CD8-positive, alpha-beta memory T cell (primary cell): ENCODE measurements around the gene TPO. TPM values are rescaled to one million over a fixed set of nuclear protein-coding genes. Genes with fewer than 3 reads are reported as not detected.

Experiments
- CTCF ChIA-PET: fragments of 350-600 bp; sonication (Branson Sonifier 250); formaldehyde crosslinking; loops from one replicate; lab custom pipeline; 2021; ENCODE audit warnings: antibody characterized with exemption; lab: Charles Lee
- POLR2A ChIA-PET: fragments of 350-600 bp; sonication (Branson Sonifier 250); formaldehyde crosslinking; loops from one replicate; lab custom pipeline; 2021; ENCODE audit warnings: antibody characterized with exemption; lab: Charles Lee
- DNase-seq, 5 donors: peaks; one replicate each; pipeline versions ENCODE4 v3.0.0 to v3.0.0-alpha.2; 2020 to 2022; ENCODE audit warnings: mixed read lengths in 1 of 5
- H3K27ac ChIP-seq: one replicate; pipeline ENCODE4 v1.7.0; 2013; ENCODE audit warnings: low read depth, mild to moderate bottlenecking, low read length, moderate library complexity
- H3K27me3 ChIP-seq: 2 replicates; pipeline ENCODE4 v1.7.0; 2013; ENCODE audit warnings: low read length, mild to moderate bottlenecking; ENCODE audit not compliant: insufficient read depth, poor library complexity, severe bottlenecking
- H3K36me3 ChIP-seq: 2 replicates; pipeline ENCODE4 v1.7.0; 2013; ENCODE audit warnings: mild to moderate bottlenecking, low read length, moderate library complexity; ENCODE audit not compliant: insufficient read depth
- H3K4me1 ChIP-seq: 2 replicates; pipeline ENCODE4 v1.7.0; 2013; ENCODE audit warnings: mild to moderate bottlenecking, low read length, moderate library complexity; ENCODE audit not compliant: insufficient read depth
- H3K4me3 ChIP-seq: 2 replicates; pipeline ENCODE4 v1.7.0; 2013; ENCODE audit warnings: mild to moderate bottlenecking, low read length
- H3K9me3 ChIP-seq: 2 replicates; pipeline ENCODE4 v1.7.0; 2013; ENCODE audit warnings: mild to moderate bottlenecking, low read length
- H3K27ac Mint-ChIP-seq, 8 donors: one replicate each; pipeline ENCODE4 v1.8.0; 2020 to 2021; ENCODE audit warnings: mixed read lengths in 8 of 8, mild to moderate bottlenecking in 6 of 8, inconsistent platforms in 3 of 8, moderate library complexity in 3 of 8
- H3K27me3 Mint-ChIP-seq, 2 donors: one replicate each; pipeline ENCODE4 v1.8.0; 2020 to 2021; ENCODE audit warnings: mixed read lengths in 2 of 2, mild to moderate bottlenecking in 1 of 2, moderate library complexity in 1 of 2
- H3K36me3 Mint-ChIP-seq, 3 donors: one replicate each; pipeline ENCODE4 v1.8.0; 2020 to 2021; ENCODE audit warnings: mixed read lengths in 3 of 3, inconsistent platforms in 1 of 3, mild to moderate bottlenecking in 1 of 3
- H3K4me1 Mint-ChIP-seq, 3 donors: one replicate each; pipeline ENCODE4 v1.8.0; 2020 to 2021; ENCODE audit warnings: mixed read lengths in 3 of 3, inconsistent platforms in 1 of 3, mild to moderate bottlenecking in 1 of 3
- H3K4me3 Mint-ChIP-seq, 7 donors: one replicate each; pipeline ENCODE4 v1.8.0; 2020 to 2021; ENCODE audit warnings: mixed read lengths in 7 of 7, mild to moderate bottlenecking in 6 of 7, moderate library complexity in 4 of 7, inconsistent platforms in 2 of 7
- H3K9me3 Mint-ChIP-seq, 5 donors: one replicate each; pipeline ENCODE4 v1.8.0; 2020 to 2022; ENCODE audit warnings: mixed read lengths in 5 of 5, mild to moderate bottlenecking in 3 of 5, moderate library complexity in 2 of 5, inconsistent platforms in 1 of 5
- polyA plus RNA-seq: library from polyadenylated mRNA; unstranded; fragments of 300-500 nt; fragmentation: Illumina TruSeq; gene quantifications from one replicate; pipeline ENCODE4 v1.2.3, GENCODE V29; 2021
- total RNA-seq, 2 experiments: library from RNA; stranded (reverse); gene quantifications; one replicate each; pipeline ENCODE4 v1.2.3, GENCODE V29; 2021

TPO gene
- total and polyA plus RNA-seq, 3 experiments from 2014 or later: 1.8 TPM; not detected in 2

DNA sequence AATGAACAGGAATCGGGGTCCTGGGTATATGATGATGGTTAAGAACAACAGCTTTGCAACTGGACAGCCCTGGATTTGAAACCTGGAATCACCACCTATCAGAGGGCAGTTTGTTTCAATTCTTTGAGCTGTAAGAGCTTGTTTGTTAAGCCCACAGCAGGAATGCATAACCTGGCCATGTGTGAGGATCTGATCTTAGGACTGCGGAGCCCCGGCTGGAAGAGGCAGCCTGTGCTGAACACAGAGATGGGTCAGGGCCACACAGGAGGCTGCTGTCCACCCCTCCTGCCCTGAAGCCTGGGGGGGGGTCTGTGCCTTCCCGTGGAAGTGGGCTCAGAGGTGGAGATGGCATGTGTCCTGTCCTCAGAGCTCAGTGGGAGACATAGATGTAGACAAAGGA is 24.3 kb downstream of the TPO start:
- H3K4me1 ChIP-seq: no peaks in the 10 kb centered on the region
- Mint-ChIP-seq H3K27me3 (peaks cover 0 to 1% of the 10 kb centered on the region in 2 donors), H3K4me1 (no peaks in the 10 kb centered on the region), H3K9me3 (peaks cover 0 to 3% (median 0%) of the 10 kb centered on the region in 5 donors), H3K4me3 (no peak overlapping the region), H3K36me3 (no peaks in the 10 kb centered on the region), H3K27ac (no peak overlapping the region)
- no peaks in the 10 kb centered on the region for H3K9me3 ChIP-seq
- H3K27me3 ChIP-seq: no peaks in the 10 kb centered on the region
- ChIA-PET CTCF (no interaction called here), POLR2A (no interaction called here)
- H3K36me3 ChIP-seq: no peaks in the 10 kb centered on the region
- no peak overlapping the region for H3K27ac ChIP-seq
- no peak overlapping the region for H3K4me3 ChIP-seq
- no peak for DNase-seq

- Mint-ChIP-seq H3K27ac (no peak overlapping the region), H3K36me3 (no peaks in the 10 kb centered on the region), H3K9me3 (peaks cover 0 to 3% (median 0%) of the 10 kb centered on the region in 5 donors), H3K4me1 (no peaks in the 10 kb centered on the region), H3K27me3 (peaks cover 0 to 4% of the 10 kb centered on the region in 2 donors), H3K4me3 (no peak overlapping the region)
- no peak for DNase-seq
- ChIA-PET CTCF (no interaction called here), POLR2A (no interaction called here)
- Histone ChIP-seq H3K27me3 (no peaks in the 10 kb centered on the region), H3K27ac (no peak overlapping the region), H3K9me3 (no peaks in the 10 kb centered on the region), H3K36me3 (no peaks in the 10 kb centered on the region), H3K4me3 (no peak overlapping the region), H3K4me1 (no peaks in the 10 kb centered on the region)
These were observed 25.7 kb downstream of the TPO start for GRCh38 chr2:1438972-1439371.

- no peaks in the 10 kb centered on the region for H3K36me3 Mint-ChIP-seq
- H3K27ac Mint-ChIP-seq: no peak overlapping the region
- H3K4me3 Mint-ChIP-seq: no peak overlapping the region
- H3K9me3 Mint-ChIP-seq: peaks cover 0 to 3% (median 0%) of the 10 kb centered on the region in 5 donors
- CTCF ChIA-PET: no interaction called here
- POLR2A ChIA-PET: no interaction called here
- Histone ChIP-seq H3K4me1 (no peaks in the 10 kb centered on the region), H3K9me3 (no peaks in the 10 kb centered on the region), H3K4me3 (no peak overlapping the region), H3K36me3 (no peaks in the 10 kb centered on the region), H3K27ac (no peak overlapping the region), H3K27me3 (no peaks in the 10 kb centered on the region)
- DNase-seq: no peak
- peaks cover 0 to 4% of the 10 kb centered on the region in 2 donors for H3K27me3 Mint-ChIP-seq
- H3K4me1 Mint-ChIP-seq: no peaks in the 10 kb centered on the region
These were observed 27.3 kb downstream of the TPO start for GRCh38 chr2:1440581-1440980.

DNA sequence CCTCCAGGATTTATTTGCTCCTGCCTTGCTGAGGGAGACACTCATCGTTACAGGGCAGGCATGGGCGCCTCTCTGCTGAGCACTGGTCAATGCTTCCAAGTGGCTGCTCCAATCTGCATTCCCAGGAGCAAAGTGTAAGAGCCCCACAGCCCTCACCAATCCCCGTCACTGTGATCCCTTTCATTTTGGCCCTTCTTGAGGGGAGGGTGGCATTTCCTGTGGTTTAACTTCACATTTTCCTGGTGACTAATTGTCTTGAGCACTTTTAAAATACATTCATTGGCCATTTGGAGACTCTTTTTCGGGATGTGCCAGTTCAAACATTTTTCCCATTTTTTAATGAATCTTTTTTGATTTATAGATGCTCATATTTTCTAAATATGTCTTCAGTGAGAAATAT is 33.0 kb downstream of the TPO start:
- H3K9me3 Mint-ChIP-seq: peaks cover 0 to 2% (median 0%) of the 10 kb centered on the region in 5 donors
- ChIA-PET POLR2A (no interaction called here), CTCF (no interaction called here)

GRCh38 chr2:1448009-1448408 is 34.7 kb downstream of the TPO start:
- H3K27ac ChIP-seq: no peak overlapping the region
- DNase-seq: no peak
- H3K9me3 ChIP-seq: no peaks in the 10 kb centered on the region
- Mint-ChIP-seq H3K27me3 (peaks cover 7 to 33% of the 10 kb centered on the region in 2 donors), H3K36me3 (no peaks in the 10 kb centered on the region), H3K9me3 (no peaks in the 10 kb centered on the region), H3K4me1 (no peaks in the 10 kb centered on the region), H3K4me3 (no peak overlapping the region), H3K27ac (no peak overlapping the region)
- no peaks in the 10 kb centered on the region for H3K4me1 ChIP-seq
- no peak overlapping the region for H3K4me3 ChIP-seq
- H3K36me3 ChIP-seq: no peaks in the 10 kb centered on the region
- no peaks in the 10 kb centered on the region for H3K27me3 ChIP-seq
- ChIA-PET POLR2A (no interaction called here), CTCF (no interaction called here)

More for the DNA sequence above, 33.0 kb downstream of the TPO start:
- Mint-ChIP-seq H3K27me3 (peaks cover 9 to 28% of the 10 kb centered on the region in 2 donors), H3K36me3 (no peaks in the 10 kb centered on the region), H3K4me1 (no peaks in the 10 kb centered on the region), H3K4me3 (no peak overlapping the region), H3K27ac (no peak overlapping the region)
- DNase-seq: no peak
- Histone ChIP-seq H3K9me3 (no peaks in the 10 kb centered on the region), H3K4me3 (no peak overlapping the region), H3K27ac (no peak overlapping the region), H3K27me3 (no peaks in the 10 kb centered on the region), H3K36me3 (no peaks in the 10 kb centered on the region), H3K4me1 (no peaks in the 10 kb centered on the region)

DNA sequence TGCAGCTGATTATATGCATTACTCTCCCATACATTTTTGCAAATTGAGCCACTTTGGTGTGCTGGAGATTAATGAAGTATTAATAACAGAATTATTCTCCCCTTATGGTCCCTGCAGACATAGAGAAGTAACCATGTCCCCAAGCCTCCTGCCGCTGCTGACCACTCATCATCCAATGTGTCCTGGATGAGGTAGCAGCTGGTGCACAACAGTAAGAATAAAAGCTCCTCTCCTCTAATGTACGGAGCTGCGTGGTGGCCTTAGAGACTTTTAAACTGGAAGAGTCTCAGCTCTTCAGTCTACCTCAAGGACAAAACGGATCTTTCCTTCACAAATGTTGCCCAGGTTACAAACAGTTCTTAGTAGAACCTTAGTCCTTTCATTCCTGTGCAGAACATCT is 37.7 kb downstream of the TPO start:
- peaks cover 9 to 33% of the 10 kb centered on the region in 2 donors for H3K27me3 Mint-ChIP-seq
- no peaks in the 10 kb centered on the region for H3K4me1 ChIP-seq
- H3K36me3 Mint-ChIP-seq: no peaks in the 10 kb centered on the region
- no peaks in the 10 kb centered on the region for H3K27me3 ChIP-seq
- no peak overlapping the region for H3K4me3 Mint-ChIP-seq
- no peaks in the 10 kb centered on the region for H3K36me3 ChIP-seq
- no peak for DNase-seq
- H3K27ac ChIP-seq: no peak overlapping the region
- peaks cover 0 to 3% (median 0%) of the 10 kb centered on the region in 5 donors for H3K9me3 Mint-ChIP-seq
- H3K27ac Mint-ChIP-seq: no peak overlapping the region
- no peak overlapping the region for H3K4me3 ChIP-seq
- CTCF ChIA-PET: no interaction called here
- H3K4me1 Mint-ChIP-seq: no peaks in the 10 kb centered on the region
- POLR2A ChIA-PET: no interaction called here
- no peaks in the 10 kb centered on the region for H3K9me3 ChIP-seq

- DNase-seq: no peak
- CTCF ChIA-PET: no interaction called here
- Histone ChIP-seq H3K27ac (no peak overlapping the region), H3K9me3 (no peaks in the 10 kb centered on the region), H3K4me3 (no peak overlapping the region), H3K4me1 (no peaks in the 10 kb centered on the region), H3K36me3 (no peaks in the 10 kb centered on the region), H3K27me3 (no peaks in the 10 kb centered on the region)
- no peak overlapping the region for H3K4me3 Mint-ChIP-seq
- POLR2A ChIA-PET: no interaction called here
- H3K36me3 Mint-ChIP-seq: no peaks in the 10 kb centered on the region
- H3K27me3 Mint-ChIP-seq: peaks cover 9 to 33% of the 10 kb centered on the region in 2 donors
- H3K4me1 Mint-ChIP-seq: no peaks in the 10 kb centered on the region
- no peak overlapping the region for H3K27ac Mint-ChIP-seq
- peaks cover 0 to 3% (median 0%) of the 10 kb centered on the region in 5 donors for H3K9me3 Mint-ChIP-seq
These were observed 38.2 kb downstream of the TPO start for GRCh38 chr2:1451422-1451821.

- Mint-ChIP-seq H3K27ac (peak overlapping the region in 1 of 8 donors; percentile 9), H3K27me3 (peaks cover 3 to 20% of the 10 kb centered on the region in 2 donors), H3K9me3 (peaks cover 0 to 3% (median 0%) of the 10 kb centered on the region in 5 donors), H3K36me3 (no peaks in the 10 kb centered on the region), H3K4me1 (no peaks in the 10 kb centered on the region), H3K4me3 (no peak overlapping the region)
- Histone ChIP-seq H3K4me3 (no peak overlapping the region), H3K27ac (no peak overlapping the region), H3K27me3 (no peaks in the 10 kb centered on the region), H3K9me3 (no peaks in the 10 kb centered on the region), H3K4me1 (no peaks in the 10 kb centered on the region), H3K36me3 (no peaks in the 10 kb centered on the region)
- DNase-seq: no peak
- ChIA-PET POLR2A (no interaction called here), CTCF (no interaction called here)
These were observed 40.3 kb downstream of the TPO start for GRCh38 chr2:1453561-1453960.

- Mint-ChIP-seq H3K9me3 (peaks cover 0 to 3% (median 0%) of the 10 kb centered on the region in 5 donors), H3K36me3 (no peaks in the 10 kb centered on the region), H3K27me3 (peaks cover 3 to 15% of the 10 kb centered on the region in 2 donors), H3K4me1 (no peaks in the 10 kb centered on the region), H3K4me3 (no peak overlapping the region), H3K27ac (no peak overlapping the region)
- no peak for DNase-seq
- Histone ChIP-seq H3K4me3 (no peak overlapping the region), H3K4me1 (no peaks in the 10 kb centered on the region), H3K9me3 (no peaks in the 10 kb centered on the region), H3K27ac (no peak overlapping the region), H3K27me3 (no peaks in the 10 kb centered on the region), H3K36me3 (no peaks in the 10 kb centered on the region)
- POLR2A ChIA-PET: no interaction called here
- CTCF ChIA-PET: no interaction called here
These were observed 41.1 kb downstream of the TPO start for GRCh38 chr2:1454346-1454745.
